ENCODE results near the gene MORN1. TPM values are rescaled to one million over a fixed set of nuclear protein-coding genes. Genes with fewer than 3 reads are reported as not detected.

The MORN1 gene
- 6.4 and 12.1 TPM in 2 replicates for total RNA-seq

DNA sequence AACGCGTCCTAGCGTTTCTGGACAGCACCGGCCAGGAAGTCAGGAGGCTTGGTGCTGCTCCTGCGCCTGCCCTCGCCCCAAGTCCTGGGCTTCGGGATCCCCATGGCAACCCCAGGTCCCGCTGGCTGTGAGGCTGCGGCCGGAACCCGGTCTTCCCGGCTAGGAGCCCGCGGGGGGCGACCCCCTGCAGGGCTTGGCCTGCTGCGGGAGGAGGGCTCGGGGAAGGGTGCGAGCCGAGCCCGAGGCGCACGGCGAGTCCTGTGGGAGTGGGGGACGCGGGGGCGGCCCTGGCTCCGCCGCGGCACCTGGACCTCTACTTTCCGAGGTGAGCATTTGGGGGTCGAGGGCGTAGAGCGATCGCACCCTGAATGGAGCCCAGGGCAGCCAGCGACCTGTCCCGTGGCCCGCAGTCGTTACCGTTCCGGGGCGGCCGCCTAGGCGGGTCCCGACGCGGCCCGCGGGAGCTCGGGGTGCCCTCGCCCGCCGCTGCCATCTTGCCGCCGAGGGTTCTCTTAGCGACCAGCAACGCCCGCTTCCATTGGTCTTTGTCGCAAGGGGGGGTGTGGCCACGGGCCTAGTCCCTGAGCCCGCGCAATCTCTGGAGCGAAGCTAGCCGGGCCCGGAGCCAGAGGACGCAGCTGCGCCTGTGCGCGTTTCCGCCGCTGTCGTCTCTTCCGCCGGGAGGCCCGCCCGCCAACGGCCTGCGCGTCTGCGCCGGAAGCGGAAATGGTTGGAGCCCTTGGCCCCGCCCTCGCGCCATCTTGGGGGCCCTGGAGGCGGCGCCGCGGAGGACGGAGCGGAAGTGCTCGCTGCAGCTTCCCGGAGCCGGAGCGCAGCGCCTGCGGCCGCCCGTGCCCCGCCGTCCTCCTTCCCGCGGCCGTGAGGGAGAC lies at the start of gene MORN1, which contains the start of gene RER1:
Gene MORN1, minus strand, starts transcription at position 514 of the 890 bp plus-strand sequence. Its CDS starts 21 bp downstream, at position 493.
Gene RER1, plus strand, starts transcription at position 801 of the 890 bp plus-strand sequence. CDS start 3,950 bp downstream, outside the sequence.

DNA sequence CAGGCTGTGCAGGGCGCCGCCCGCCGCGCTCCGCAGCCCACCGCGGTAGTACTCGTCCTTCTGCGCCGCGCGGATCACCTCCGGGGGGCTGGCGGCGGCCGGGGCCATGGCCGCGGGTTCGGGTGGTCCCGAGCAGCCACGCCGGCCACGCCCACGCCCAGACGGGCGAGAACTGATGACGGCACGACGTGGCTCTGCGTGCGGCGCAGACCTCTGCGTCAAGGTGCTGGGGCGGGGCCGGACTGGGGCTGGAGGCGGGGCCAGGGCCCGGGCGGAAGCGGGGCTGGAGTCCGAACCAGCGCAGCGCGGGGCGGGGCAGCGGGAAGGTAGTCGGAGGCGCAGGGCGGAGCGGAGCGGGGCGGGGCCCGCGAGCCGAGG lies 21.0 kb upstream of the MORN1 start, which contains the start of gene PEX10:
Gene PEX10, minus strand, starts transcription at position 170 of the 378 bp plus-strand sequence. Its CDS starts 62 bp downstream, at position 108.

Other genes starting within 250 kb of the MORN1 start
- 18.3 and 19.1 TPM in 2 replicates for gene FAAP20, start 196.8 kb downstream of the MORN1 start, total RNA-seq
- gene SKI, start 163.2 kb downstream of the MORN1 start, total RNA-seq, result 10.5 and 15.6 TPM in 2 replicates
- 79.4 and 102 TPM in 2 replicates for gene RER1, start 287 bp upstream of the MORN1 start, total RNA-seq
- 22.9 and 26.8 TPM in 2 replicates for gene PEX10, start 21.0 kb upstream of the MORN1 start, total RNA-seq
- gene PLCH2, start 84.7 kb upstream of the MORN1 start, total RNA-seq, result 0.09 and 0.14 TPM in 2 replicates
- 14.8 and 17.7 TPM in 2 replicates for gene PANK4, start 135.0 kb upstream of the MORN1 start, total RNA-seq
- not detected in 2 replicates for gene HES5, start 138.7 kb upstream of the MORN1 start, total RNA-seq
- gene TNFRSF14, start 164.8 kb upstream of the MORN1 start, total RNA-seq, result 15.4 and 44.7 TPM in 2 replicates
- gene PRXL2B, start 195.2 kb upstream of the MORN1 start, total RNA-seq, result 5.5 and 6.0 TPM in 2 replicates
- gene MMEL1, start 241.5 kb upstream of the MORN1 start, total RNA-seq, result under 0.01 TPM in 1 of 2 replicates, not detected in the other

Data from smooth muscle cell of bladder (primary cell).